Vagina (tissue), 2 donors: ENCODE data around the gene TAF10. TPM values are rescaled to one million over a fixed set of nuclear protein-coding genes. Genes with fewer than 3 reads are reported as not detected.

Experiments used
- DNase-seq, 2 donors: peaks; one replicate each; pipeline ENCODE4 v3.0.0-alpha.2; 2017; ENCODE audit errors: extremely low spot score in 2 of 2
- H3K27ac ChIP-seq: fragments of 200-600 bp; sonication (generic); one replicate; pipeline ENCODE4 v1.5.1; 2019
- H3K27me3 ChIP-seq: fragments of 200-600 bp; sonication (generic); one replicate; pipeline ENCODE4 v1.5.1; 2019
- H3K36me3 ChIP-seq, 2 donors: fragments of 200-600 bp; sonication (generic); one replicate each; pipeline ENCODE4 v1.5.1; 2017 to 2019
- H3K4me1 ChIP-seq: fragments of 200-600 bp; sonication (generic); one replicate; pipeline ENCODE4 v1.5.1; 2019
- H3K4me3 ChIP-seq, 2 donors: fragments of 200-600 bp; sonication (generic); 1 replicate in 1 of 2; 2 replicates in 1 of 2; pipeline ENCODE4 v1.5.1; 2016 to 2019
- H3K9me3 ChIP-seq: fragments of 200-600 bp; sonication (generic); one replicate; pipeline ENCODE4 v1.5.1; 2019
- POLR2A ChIP-seq, 2 donors: fragments of 450-650 bp; IDR thresholded peaks; one replicate each; pipeline ENCODE4 v1.6.1; 2017; ENCODE audit warnings: antibody characterized with exemption in 2 of 2, mild to moderate bottlenecking in 2 of 2, moderate library complexity in 2 of 2
- POLR2AphosphoS5 ChIP-seq, 2 donors: sonication (generic); formaldehyde crosslinking; IDR thresholded peaks; one replicate each; pipeline ENCODE4 v1.9.0; 2017; ENCODE audit warnings: antibody characterized with exemption in 2 of 2, mild to moderate bottlenecking in 2 of 2, low read depth in 1 of 2; ENCODE audit not compliant: insufficient read depth in 1 of 2
- intact Hi-C: fragments of 100-400 bp; cut with DNase I; formaldehyde crosslinking; loops from one replicate; pipeline ENCODE4 v1.15.1; 2023
- total RNA-seq: library from RNA; depleted of rRNA; stranded (reverse); fragments of >200 nt; gene quantifications from one replicate; pipeline ENCODE4 v1.2.3, GENCODE V29; 2016
- TF ChIP-seq, protein P1 (sequence below), 3 experiments: fragments of 450-650 bp in 2 of 3; fragments of 200-600 bp in 1 of 3; sonication (generic) in 1 of 3; IDR thresholded peaks; one replicate each; pipeline ENCODE4 v1.5.1; 2017 to 2019; ENCODE audit warnings: antibody characterized with exemption in 3 of 3, mild to moderate bottlenecking in 2 of 3, moderate library complexity in 2 of 3

The TAF10 gene
- total RNA-seq, 1 donor from 2014 or later = 48.1 TPM

DNA sequence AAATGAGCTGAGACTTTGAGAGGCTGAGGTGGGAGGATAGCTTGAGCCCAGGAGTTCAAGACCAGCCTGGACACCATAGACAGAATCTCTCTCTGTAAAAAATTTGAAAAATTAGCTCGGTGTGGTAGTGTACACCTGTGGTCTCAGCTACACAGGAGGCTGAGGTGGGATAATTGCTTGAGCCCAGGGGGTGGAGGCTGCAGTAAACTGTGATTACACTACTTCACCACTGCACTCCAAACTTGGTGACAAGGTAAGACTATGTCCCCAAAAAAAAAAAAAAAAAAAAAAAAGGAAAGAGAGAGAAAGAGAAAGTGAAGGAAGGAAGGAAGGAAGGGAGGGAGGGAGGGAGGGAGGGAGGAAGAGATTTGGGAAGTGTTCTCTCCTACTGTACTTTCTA lies 33.9 kb downstream of the TAF10 start:
- no peak for TF ChIP-seq POLR2A (IDR thresholded peaks at IDR 0.05)
- TF ChIP-seq POLR2AphosphoS5 (IDR thresholded peaks at IDR 0.05; ENCODE audit: insufficient read depth in 1 of 2, low read depth in 1 of 2) = no peak
- TF ChIP-seq, protein P1, sequence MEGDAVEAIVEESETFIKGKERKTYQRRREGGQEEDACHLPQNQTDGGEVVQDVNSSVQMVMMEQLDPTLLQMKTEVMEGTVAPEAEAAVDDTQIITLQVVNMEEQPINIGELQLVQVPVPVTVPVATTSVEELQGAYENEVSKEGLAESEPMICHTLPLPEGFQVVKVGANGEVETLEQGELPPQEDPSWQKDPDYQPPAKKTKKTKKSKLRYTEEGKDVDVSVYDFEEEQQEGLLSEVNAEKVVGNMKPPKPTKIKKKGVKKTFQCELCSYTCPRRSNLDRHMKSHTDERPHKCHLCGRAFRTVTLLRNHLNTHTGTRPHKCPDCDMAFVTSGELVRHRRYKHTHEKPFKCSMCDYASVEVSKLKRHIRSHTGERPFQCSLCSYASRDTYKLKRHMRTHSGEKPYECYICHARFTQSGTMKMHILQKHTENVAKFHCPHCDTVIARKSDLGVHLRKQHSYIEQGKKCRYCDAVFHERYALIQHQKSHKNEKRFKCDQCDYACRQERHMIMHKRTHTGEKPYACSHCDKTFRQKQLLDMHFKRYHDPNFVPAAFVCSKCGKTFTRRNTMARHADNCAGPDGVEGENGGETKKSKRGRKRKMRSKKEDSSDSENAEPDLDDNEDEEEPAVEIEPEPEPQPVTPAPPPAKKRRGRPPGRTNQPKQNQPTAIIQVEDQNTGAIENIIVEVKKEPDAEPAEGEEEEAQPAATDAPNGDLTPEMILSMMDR (IDR thresholded peaks at IDR 0.05) = no peak
- no peak for DNase-seq
- Histone ChIP-seq H3K9me3 (no peaks in the 10 kb centered on the region), H3K36me3 (no peaks in the 10 kb centered on the region), H3K27ac (no peak overlapping the region), H3K27me3 (no peaks in the 10 kb centered on the region), H3K4me1 (peaks cover 21% of the 10 kb centered on the region), H3K4me3 (no peak overlapping the region)
- intact Hi-C loops = no loop called here

DNA sequence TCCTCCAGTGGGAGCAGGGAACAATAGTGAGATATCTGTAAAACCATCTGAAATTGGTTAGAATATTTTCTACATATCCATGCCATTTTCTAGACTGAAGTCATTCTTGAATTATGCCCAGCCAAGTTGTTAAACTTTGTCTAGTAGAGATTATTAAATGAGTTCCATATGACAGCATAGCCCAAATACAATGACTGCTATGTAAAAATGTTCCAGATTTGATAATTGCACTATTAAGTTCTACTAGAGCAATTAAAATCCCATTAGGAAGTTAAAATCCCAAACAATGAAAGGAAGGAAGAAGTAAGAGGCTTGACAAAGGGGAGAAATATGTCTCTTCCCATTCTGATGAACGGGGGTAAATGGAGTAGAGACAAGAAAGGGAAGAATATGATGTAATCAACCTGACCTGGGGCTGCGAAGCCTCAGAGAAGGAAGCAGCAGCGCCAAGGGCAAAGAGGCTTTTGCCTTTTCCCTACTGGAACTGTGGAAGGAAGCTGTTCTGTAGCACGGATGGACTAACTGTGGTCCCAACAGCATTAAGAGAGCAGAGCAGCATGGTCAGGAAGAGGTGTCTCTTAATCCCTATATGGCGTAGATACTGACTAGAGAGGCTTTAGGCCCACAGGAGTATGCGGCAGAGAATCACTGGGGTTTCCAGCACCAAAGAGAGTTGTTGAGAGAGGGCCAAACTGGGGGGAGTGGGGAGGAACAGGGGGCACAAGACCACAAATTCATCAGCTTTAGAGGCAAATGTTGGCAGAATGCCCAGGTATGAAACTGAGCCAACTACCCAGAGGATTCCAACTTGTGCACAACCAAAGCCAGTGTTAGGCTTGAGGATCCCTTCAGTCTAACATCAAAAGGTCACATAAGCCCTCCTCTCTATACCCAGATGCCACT lies 35.3 kb downstream of the TAF10 start:
- no peak for TF ChIP-seq POLR2A (IDR thresholded peaks at IDR 0.05)
- TF ChIP-seq, protein P1 (IDR thresholded peaks at IDR 0.05) = no peak
- TF ChIP-seq POLR2AphosphoS5 (IDR thresholded peaks at IDR 0.05; ENCODE audit: insufficient read depth in 1 of 2, low read depth in 1 of 2) = no peak
- peaks cover 21% of the 10 kb centered on the region for H3K4me1 ChIP-seq
- intact Hi-C loops = no loop called here
- H3K4me3 ChIP-seq = no peak overlapping the region
- DNase-seq = no peak
- no peaks in the 10 kb centered on the region for H3K27me3 ChIP-seq
- H3K27ac ChIP-seq = peak overlapping the region; percentile 35
- no peaks in the 10 kb centered on the region for H3K36me3 ChIP-seq
- no peaks in the 10 kb centered on the region for H3K9me3 ChIP-seq

DNA sequence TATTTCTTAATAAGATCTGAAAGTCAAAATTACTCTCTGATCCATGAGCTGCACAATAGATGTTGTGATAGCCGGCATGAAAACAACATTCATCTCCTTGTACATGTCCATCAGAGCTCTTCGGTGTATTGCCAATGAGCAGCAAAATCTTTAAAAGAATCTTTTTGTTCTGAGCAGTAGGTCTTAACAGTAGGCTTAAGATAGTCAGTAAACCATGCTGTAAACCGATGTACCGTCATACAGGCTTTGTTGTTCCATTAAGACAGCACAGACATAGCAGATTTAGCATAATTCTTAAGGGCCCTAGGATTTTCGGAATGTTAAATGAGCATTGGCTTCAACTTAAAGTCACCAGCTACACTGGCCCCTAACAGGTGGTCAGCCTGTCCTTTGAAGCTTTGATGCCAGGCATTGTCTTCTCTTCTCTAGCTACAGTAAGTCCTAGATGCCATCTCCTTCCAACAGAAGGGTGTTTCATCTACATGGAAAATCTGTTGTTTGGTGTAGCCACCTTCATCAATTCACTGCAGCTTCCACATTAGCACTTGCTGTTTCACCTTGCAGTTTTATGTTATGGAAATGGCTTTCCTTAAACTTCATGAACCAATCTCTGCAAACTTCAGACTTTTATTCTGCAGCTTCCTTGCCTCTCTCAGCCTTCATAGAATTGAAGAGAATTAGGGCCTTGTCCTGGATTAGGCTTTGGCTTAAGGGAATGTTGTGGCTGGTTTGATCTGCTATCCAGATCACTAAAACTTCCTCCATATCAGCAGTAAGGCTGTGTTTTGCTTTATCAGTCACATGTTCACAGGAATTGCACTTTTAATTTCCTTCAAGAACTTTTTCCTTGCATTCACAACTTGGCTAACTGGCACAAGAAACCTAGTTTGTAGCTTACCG lies 37.0 kb downstream of the TAF10 start:
- intact Hi-C loops = no loop called here
- Histone ChIP-seq H3K9me3 (no peaks in the 10 kb centered on the region), H3K27ac (no peak overlapping the region), H3K4me3 (no peak overlapping the region), H3K36me3 (no peaks in the 10 kb centered on the region), H3K4me1 (peaks cover 21% of the 10 kb centered on the region), H3K27me3 (no peaks in the 10 kb centered on the region)
- TF ChIP-seq POLR2AphosphoS5 (IDR thresholded peaks at IDR 0.05; ENCODE audit: insufficient read depth in 1 of 2, low read depth in 1 of 2) (no peak), POLR2A (IDR thresholded peaks at IDR 0.05) (no peak)
- TF ChIP-seq, protein P1 (IDR thresholded peaks at IDR 0.05) = no peak
- DNase-seq = no peak

DNA sequence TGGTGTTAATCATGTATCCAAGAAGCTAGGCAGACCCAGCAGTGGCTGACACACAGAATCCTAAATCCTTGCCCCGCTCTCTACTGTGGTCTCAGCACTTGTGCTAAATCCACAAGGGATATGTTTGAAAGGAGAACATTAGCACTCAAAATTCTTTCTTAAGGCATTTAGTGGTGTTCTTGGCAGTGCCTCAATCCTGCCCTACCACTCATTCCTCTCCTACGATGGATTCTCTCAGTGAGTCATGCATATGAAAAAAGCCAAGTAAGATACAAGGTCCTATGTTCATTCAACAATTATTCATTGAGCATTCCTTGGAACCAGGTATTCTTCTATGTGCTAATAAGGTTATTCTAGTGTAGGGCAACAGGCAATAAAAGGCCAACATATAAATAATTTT lies 39.8 kb downstream of the TAF10 start:
- no peak for DNase-seq
- no peak overlapping the region for H3K4me3 ChIP-seq
- TF ChIP-seq, protein P1 (IDR thresholded peaks at IDR 0.05) = no peak
- TF ChIP-seq POLR2AphosphoS5 (IDR thresholded peaks at IDR 0.05; ENCODE audit: insufficient read depth in 1 of 2, low read depth in 1 of 2) = no peak
- TF ChIP-seq POLR2A (IDR thresholded peaks at IDR 0.05) = no peak
- no peak overlapping the region for H3K27ac ChIP-seq
- peaks cover 20% of the 10 kb centered on the region for H3K4me1 ChIP-seq
- H3K27me3 ChIP-seq = no peaks in the 10 kb centered on the region
- no peaks in the 10 kb centered on the region for H3K9me3 ChIP-seq
- intact Hi-C loops = no loop called here
- H3K36me3 ChIP-seq = no peaks in the 10 kb centered on the region
